ENCODE data around the gene SLC12A4. TPM values are rescaled to one million over a fixed set of nuclear protein-coding genes. Genes with fewer than 3 reads are reported as not detected.

Gene SLC12A4
- total and polyA plus RNA-seq, 2 of the 13 experiments (the other 11 are each of a cell fraction or from before 2014, with no cell fraction given), result 65.1 to 84.3 TPM

GRCh38 chr16:67942510-67943255 lies 25.8 kb downstream of the SLC12A4 start (continued):
- TF ChIP-seq FOSL1 (CRISPR knock-in tag; IDR thresholded peaks at IDR 0.05; ENCODE audit: borderline replicate concordance), result no peak
- no peak for TF ChIP-seq NFATC3 (CRISPR knock-in tag; IDR thresholded peaks at IDR 0.05)
- TF ChIP-seq DBP (CRISPR knock-in tag; IDR thresholded peaks at IDR 0.05; ENCODE audit: not compliant biosample characterization), result no peak
- peak; percentile 62; the same call in 1 of the 2 replicates for TF ChIP-seq KLF6 (CRISPR knock-in tag; IDR thresholded peaks at IDR 0.05)
- TF ChIP-seq E2F5 (CRISPR knock-in tag; conservative IDR thresholded peaks at IDR 0.05), result no peak
- TF ChIP-seq BRF2 (CRISPR knock-in tag; IDR thresholded peaks at IDR 0.05), result no peak
- no peak for TF ChIP-seq HBP1 (CRISPR knock-in tag; IDR thresholded peaks at IDR 0.05; ENCODE audit: low read depth)
- TF ChIP-seq HDAC1 (CRISPR knock-in tag; IDR thresholded peaks at IDR 0.05), result no peak
- TF ChIP-seq CEBPB (IDR thresholded peaks at IDR 0.05; ENCODE audit: borderline replicate concordance, low read depth, low read length), result no peak
- TF ChIP-seq ZNF468 (CRISPR knock-in tag; IDR thresholded peaks at IDR 0.05), result peak; percentile 74; the same call in 1 of the 2 replicates
- peak; percentile 68; the same call in 1 of the 2 replicates for TF ChIP-seq ZNF142 (CRISPR knock-in tag; IDR thresholded peaks at IDR 0.05)
- no peak for TF ChIP-seq JUNB (CRISPR knock-in tag; IDR thresholded peaks at IDR 0.05; ENCODE audit: borderline replicate concordance)
